Stimulated activated CD8-positive, alpha-beta memory T cell treated with anti-CD3 and anti-CD28 coated beads, Interleukin-4, amount 100 ng/mL, for 4 hours (primary cell): ENCODE measurements around the gene OPHN1.

Experiments used
- DNase-seq, 2 donors: peaks; one replicate each; pipeline ENCODE4 v3.0.0-alpha.2; 2020; ENCODE audit warnings: low read depth in 2 of 2, low spot score in 1 of 2

OPHN1 gene

DNA sequence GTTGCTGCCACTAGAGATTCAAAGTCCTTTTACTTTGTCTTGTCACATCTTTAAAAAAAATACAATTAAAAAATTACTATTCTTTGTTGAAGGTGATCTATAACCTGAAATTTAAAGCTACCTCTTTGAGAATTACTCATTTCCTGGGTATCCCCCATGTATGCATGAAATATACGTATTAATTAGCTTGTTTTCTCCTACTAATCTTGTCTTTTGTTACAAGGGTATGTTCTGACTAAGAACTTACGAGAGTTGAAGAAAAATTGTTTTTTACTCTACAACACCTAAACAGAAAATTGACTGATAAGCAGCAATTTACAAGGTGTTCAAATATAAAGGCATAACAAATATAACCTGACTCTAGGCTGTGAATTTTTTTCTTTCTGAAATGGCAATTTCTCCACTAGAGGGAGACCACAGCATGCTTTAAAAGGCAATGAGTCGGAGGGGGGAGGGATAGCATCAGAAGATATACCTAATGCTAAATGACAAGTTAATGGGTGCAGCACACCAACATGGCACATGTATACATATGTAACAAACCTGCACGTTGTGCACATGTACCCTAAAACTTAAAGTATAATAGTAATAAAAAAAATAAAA, 249.6 kb downstream of the OPHN1 start:
- no peak for DNase-seq

DNA sequence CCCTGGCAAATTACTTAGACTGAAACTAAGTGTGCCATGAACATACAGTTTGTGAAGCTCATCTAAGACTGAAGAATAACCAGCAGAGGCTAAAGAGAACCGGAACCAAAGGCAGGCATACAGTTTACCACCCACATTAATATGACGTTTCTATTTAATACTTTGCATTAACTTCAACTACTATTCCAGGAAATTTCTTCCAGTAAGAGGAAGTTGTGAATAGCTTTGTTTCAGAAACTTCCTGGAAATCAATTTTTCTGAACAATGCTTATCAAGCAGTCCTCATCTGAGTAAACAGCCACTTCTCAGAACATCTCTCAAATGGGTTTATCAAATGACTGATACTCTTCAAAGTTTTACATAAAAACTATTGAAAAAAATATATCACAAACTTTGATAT, 252.7 kb downstream of the OPHN1 start:
- no peak for DNase-seq

DNA sequence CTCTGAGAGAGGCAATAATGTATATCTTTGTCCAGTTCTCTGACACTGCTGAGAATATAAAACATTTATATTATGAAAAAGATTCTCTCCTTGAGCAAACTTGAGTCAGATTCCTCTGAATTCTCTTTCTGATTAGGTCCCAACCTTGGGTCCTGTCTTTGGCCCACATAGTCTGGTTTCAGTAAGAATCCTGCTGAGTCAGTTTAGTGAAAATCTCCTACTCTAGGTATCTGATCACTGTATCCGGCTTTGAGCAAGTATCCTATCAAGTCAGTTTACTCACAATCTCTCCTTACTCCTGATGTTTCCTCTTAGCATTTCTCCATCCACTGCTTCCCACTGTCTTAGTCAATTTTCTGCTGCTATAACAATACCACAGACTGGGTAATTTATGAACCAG, 253.9 kb downstream of the OPHN1 start:
- no peak for DNase-seq

DNA sequence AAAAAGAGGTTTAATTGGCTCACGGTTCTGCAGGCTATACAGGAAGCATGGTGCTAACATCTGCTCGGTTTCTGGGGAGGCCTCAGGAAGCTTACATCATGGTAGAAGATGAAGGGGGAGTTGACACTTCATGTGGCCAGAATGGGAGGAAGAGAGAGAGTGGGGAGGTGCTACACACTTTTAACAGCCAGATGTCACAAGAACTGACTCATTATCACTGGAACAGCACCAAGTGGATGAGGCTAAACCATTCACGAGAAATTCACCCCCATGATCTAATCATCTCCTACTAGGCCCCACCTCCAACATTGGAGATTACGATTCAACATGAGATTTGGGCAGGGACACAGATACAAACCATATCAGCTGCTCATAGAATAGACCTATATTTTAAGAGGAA, 255.8 kb downstream of the OPHN1 start:
- no peak for DNase-seq

DNA sequence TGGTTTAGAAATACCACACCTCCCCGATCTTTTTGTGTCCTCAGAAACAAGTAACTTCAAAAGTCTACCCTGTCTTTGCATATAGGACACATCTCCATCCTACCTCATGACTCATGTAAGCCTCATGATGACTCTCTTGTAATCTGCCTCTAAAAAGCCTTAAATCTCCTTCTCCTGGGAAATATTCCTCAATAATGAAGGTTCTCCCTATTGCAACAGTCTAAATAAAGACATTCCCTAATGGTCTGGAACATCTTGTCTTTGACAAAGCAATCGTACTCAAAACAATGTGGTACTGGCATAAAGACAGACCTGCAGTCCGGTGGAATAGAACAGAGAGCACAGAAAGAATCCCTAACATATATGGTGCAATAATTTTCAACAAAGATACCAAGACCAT, 257.7 kb downstream of the OPHN1 start:
- no peak for DNase-seq

GRCh38 chrX:68163441-68163840, 269.9 kb downstream of the OPHN1 start:
- DNase-seq: no peak

DNA sequence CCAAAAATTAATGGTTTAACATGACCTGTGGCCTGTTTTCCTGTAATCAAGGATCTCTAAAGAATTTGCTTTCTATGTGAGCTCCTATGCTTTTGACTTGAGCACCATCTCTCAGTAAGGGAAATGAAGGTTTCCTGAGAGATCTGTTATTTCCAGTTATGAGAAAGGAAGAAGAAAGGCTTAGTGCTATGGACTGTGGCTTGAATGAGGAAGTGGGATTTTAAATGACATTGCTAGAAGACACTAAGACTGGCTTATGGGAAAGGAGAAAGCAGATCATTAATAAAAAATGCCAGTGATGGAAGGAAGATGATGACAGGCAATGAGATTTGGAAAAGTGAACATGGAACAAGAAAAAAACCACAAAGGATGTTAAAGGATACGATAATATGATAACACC, 285.4 kb downstream of the OPHN1 start:
- DNase-seq: no peak

- DNase-seq: no peak
These were observed 287.2 kb downstream of the OPHN1 start for GRCh38 chrX:68146054-68146453.

- DNase-seq: no peak
These were observed 293.5 kb downstream of the OPHN1 start for GRCh38 chrX:68139791-68140190.

DNA sequence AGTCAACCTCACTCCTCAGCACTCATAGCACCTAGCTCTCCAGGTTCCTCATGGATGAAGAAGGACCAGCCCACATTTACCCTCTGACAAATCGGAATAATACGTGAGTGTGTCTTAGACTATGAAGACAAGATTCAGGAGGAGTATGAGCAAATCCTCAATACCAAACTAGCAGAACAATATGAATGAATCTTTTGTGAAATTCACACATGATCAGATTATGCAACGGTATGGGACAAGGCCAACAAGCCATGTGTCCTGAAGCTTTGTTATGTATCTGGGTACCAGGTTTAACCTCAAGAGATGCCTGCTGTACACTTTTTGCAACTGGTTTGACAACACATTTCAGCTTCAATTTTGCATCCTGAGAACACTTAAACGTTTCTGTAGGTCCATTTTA, 300.1 kb downstream of the OPHN1 start:
- no peak for DNase-seq

DNA sequence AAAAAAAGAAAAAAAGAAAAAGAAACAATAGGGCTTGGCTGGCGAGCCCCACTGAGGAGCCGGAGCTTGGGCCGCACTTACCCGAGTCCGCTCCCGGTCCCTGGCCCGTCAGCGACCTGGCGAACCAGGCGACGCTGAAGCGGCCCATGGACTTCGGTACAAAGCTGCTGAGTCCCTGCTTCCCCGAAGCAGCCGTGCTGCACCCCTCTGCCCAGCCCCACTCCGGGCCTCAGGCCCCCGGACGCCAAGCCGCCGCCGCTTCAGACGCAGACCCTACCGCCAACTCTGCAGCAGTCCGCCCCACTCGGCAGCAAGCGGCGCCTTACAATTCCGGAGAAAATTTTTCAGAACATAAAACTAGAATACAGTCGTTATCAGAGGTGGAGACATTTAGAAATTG, 300.5 kb downstream of the OPHN1 start:
- DNase-seq: no peak

GRCh38 chrX:68121835-68122234, 311.5 kb downstream of the OPHN1 start:
- DNase-seq: no peak

DNA sequence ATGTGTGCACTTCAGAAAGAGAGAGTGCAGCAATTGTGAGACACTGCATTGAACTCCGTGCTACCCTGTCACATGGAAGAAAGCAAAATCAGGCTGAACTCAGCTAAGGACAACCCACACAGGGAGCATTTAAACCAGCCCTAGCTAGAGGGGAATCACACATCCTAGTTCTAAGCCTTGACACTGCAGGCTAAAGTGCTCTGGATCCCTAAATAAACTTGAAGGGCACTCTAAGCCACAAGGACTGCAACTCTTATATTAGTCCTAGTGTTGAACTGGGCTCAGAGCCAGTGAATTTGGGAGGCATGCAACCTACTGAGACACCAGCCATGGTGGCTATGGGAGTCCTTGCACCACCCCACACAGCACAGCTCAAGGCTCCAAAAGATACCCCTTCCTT, 311.9 kb downstream of the OPHN1 start:
- no peak for DNase-seq

GRCh38 chrX:68115371-68115770, 317.9 kb downstream of the OPHN1 start:
- no peak for DNase-seq

DNA sequence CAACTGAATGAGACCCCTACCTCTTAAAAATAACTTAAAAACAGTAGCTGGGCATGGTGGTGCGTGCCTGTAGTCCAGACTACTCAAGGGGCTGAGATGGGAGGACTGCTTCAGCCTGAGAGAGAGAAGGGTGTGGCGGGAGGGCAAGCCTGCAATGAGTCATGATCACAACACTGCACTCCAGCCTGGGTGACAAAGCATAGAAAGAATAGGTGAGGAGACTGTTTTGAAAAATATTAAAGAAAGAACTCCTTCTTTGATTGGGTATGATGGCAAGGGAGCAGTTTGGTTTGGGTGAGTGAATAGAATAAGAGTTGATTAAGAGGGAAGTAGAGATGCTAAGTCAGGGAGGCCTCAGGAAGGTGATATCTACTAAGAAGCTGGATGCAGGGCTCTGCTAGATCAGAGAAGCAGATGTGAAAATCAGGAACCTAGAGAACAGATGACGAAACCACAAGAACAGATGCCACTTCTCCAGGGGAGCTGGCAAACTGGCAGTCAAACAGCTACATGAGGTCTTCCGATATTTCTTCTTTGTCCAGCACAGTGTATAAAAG, 318.6 kb downstream of the OPHN1 start:
- no peak for DNase-seq

- no peak for DNase-seq
These were observed 319.3 kb downstream of the OPHN1 start for GRCh38 chrX:68113837-68114572.

GRCh38 chrX:68112321-68112720, 321.0 kb downstream of the OPHN1 start:
- DNase-seq: no peak

- DNase-seq: no peak
These were observed 324.1 kb downstream of the OPHN1 start for GRCh38 chrX:68109162-68109561.

DNA sequence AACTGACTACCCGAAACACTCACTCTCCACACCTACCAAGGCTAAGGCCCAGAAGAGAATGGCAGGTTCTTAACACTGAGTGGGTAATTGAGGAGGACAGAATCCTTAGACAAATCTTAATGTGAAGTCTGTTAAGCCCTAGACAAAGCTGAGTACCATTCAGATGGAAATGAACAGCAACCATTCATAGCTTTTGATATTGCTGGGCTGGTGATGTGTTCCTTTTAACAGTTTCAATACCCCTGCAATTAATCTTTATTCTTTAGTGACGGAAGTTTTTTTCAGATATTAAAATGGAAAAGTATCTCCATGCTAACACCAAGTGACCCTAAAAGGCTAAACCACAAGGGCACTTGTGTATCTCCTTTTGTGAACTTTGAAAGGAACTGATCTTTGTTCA, 334.9 kb downstream of the OPHN1 start:
- DNase-seq: no peak

GRCh38 chrX:68090266-68090665, 343.0 kb downstream of the OPHN1 start:
- DNase-seq: no peak

DNA sequence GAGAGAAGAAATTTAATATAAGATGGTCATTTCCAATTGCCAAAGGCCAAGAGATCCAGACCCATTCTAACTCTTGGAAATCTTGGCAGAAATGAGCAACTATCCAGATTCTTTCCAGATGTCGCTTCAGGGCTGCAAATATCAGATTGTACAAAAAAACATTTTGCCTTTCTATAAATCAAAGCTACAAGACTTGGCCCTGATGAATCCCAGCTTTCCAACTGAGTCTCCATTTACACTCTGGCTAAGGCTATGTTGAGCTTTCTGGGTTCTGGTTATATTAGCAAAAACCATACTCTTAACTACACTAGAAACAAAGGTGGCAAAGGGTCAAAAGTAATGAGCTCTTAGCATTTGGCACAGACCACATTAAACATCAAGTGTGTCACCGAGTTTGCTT, 345.8 kb downstream of the OPHN1 start:
- no peak for DNase-seq

GRCh38 chrX:68086709-68087108, 346.6 kb downstream of the OPHN1 start:
- no peak for DNase-seq

DNA sequence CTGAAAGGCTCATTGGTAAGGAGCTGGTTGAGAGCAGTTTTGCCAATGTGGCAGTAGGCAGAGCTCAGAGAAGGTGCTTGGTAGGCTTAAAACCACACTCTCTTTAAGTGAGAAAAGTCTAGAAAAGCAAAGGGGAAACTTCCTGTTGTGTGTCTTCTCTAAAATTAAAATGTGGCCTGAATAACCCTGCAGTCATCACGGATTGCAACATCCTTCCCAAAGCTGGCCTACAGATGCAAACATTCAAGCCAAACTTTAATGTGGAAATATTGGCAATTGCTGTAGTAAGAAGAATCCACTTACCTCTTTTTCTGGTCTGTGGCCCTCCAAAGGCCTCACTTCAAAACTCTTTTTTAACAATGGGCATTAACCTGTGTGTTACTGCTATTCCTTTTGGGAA, 348.5 kb downstream of the OPHN1 start:
- DNase-seq: no peak
